ENCODE data around the gene WNT5A.

GRCh38 chr3:55466526-55466925 lies 20.6 kb downstream of the WNT5A start:
- TF ChIP-seq CTCF (IDR thresholded peaks at IDR 0.05) = no peak
- no peak for TF ChIP-seq POLR2A (IDR thresholded peaks at IDR 0.05)

All from testis (tissue), 2 donors.